Dendritic cell treated with granulocyte-macrophage colony-stimulating factor and Interleukin-4, amounts not matched to agents 40 ng/mL and 50 ng/mL, for 4 days (primary cell): ENCODE measurements around the gene PIEZO2.
A peak's percentile ranks its signal among the peaks of the same experiment; 100 is the strongest.

Experiments
- H3K27ac Mint-ChIP-seq: one replicate; pipeline ENCODE4 v1.8.0; 2022; ENCODE audit warnings: mild to moderate bottlenecking, mixed read lengths
- H3K27me3 Mint-ChIP-seq: one replicate; pipeline ENCODE4 v1.8.0; 2022; ENCODE audit warnings: mild to moderate bottlenecking, mixed read lengths
- H3K36me3 Mint-ChIP-seq: one replicate; pipeline ENCODE4 v1.8.0; 2022; ENCODE audit warnings: low read depth, mixed read lengths
- H3K4me1 Mint-ChIP-seq: one replicate; pipeline ENCODE4 v1.8.0; 2022; ENCODE audit warnings: low read depth, mixed read lengths
- H3K4me3 Mint-ChIP-seq: one replicate; pipeline ENCODE4 v1.8.0; 2022; ENCODE audit warnings: mild to moderate bottlenecking, moderate library complexity, mixed read lengths
- H3K9me3 Mint-ChIP-seq: one replicate; pipeline ENCODE4 v1.8.0; 2022; ENCODE audit warnings: mixed read lengths
- intact Hi-C: fragments of 100-400 bp; cut with micrococcal nuclease; formaldehyde crosslinking; loops from one replicate; pipeline ENCODE4 v1.15.0; 2022

The PIEZO2 gene

DNA sequence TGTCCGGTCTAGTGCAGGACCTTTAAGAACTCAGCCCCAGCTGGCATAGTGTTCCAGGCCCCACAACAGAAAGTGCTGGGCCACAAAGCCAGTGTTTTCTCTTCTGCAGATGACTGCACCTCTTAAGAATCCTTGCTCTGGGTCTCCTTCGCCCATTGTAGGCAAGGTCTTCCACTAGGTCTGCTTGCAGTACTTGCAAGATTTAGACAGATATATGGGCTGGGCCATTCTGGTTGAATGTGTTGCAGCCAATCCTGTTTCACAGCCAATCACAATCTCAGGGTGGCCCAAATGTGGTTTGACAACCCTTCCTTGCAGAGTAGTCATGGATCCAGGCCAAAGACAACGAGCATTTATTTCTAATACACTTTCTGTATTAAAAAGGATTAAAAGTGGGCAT, 13.1 kb upstream of the PIEZO2 start:
- Mint-ChIP-seq H3K36me3 (no peaks in the 10 kb centered on the region), H3K27me3 (peaks cover 5% of the 10 kb centered on the region)

DNA sequence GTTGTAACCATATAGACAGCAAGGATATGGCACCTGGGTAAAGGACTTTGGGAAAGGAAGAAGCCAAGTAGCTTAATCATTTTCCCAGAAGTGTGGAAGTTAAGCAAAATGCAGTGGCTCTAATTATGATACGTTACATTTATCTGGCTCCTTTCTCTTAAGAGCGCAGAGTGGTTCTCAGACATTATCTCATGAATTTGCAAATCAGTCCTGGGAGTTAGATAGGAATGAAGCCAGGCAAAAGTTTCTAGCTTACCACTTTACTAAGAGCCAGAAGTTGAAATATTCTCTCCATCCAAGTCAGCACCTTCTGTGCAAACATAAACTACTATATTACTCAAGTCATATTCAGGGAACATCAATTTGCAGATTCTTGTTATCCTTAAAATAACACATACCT, 10.9 kb upstream of the PIEZO2 start:
- H3K4me3 Mint-ChIP-seq: no peak overlapping the region

More for the DNA sequence above, 13.1 kb upstream of the PIEZO2 start:
- Mint-ChIP-seq H3K4me3 (no peak overlapping the region), H3K27ac (no peak overlapping the region), H3K4me1 (peaks cover 6% of the 10 kb centered on the region), H3K9me3 (no peaks in the 10 kb centered on the region)
- intact Hi-C loops: loop anchor here (5.0 kb wide), 1 partner anchor 375 kb away; no protein-coding TSS in a partner anchor

DNA sequence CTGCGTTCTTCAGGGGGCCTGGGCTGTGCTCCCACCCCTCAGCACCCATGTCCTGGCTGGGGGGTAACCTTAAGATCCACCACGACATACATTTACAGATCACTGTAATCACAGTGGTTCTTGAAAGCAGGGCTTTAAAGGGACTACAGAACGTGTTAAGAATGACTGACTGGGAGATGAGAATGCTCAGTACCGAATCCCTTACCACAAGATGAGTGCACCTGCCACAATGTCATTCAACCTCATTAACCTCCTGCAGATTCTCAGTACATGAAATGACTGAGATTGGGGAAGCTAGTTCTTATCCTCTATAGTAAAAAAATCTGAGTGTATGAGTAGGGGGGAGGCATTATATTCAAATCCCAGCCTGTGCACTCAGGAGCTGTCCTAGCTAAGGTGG, 10.5 kb upstream of the PIEZO2 start:
- Mint-ChIP-seq H3K27ac (no peak overlapping the region), H3K4me1 (peaks cover 6% of the 10 kb centered on the region), H3K9me3 (no peaks in the 10 kb centered on the region), H3K36me3 (no peaks in the 10 kb centered on the region), H3K27me3 (peaks cover 5% of the 10 kb centered on the region), H3K4me3 (no peak overlapping the region)
- intact Hi-C loops: loop anchor here (5.0 kb wide), 1 partner anchor 373 kb away; no protein-coding TSS in a partner anchor

More for the DNA sequence above, 10.9 kb upstream of the PIEZO2 start:
- Mint-ChIP-seq H3K4me1 (peaks cover 6% of the 10 kb centered on the region), H3K27me3 (peaks cover 5% of the 10 kb centered on the region), H3K36me3 (no peaks in the 10 kb centered on the region), H3K9me3 (no peaks in the 10 kb centered on the region), H3K27ac (no peak overlapping the region)
- intact Hi-C loops: loop anchor here (5.0 kb wide), 1 partner anchor 373 kb away; no protein-coding TSS in a partner anchor

DNA sequence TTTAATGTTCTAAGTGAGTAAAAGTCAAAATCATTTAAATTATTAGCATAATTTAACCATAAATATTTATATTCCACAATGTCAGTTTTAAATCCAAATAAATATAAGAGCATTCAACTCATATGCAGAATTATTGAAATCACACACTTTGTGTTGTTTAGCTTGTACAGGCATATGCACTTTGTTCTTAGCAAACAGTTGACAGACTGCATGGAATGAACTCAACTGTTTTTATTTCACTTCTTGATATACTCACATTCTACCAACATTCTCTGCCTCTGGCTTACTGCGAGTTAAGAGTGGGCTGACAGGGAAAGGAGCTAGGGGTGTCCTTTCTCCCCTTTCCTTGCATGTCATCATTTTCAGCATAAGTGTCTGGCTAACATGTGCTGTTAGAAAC, 7.6 kb upstream of the PIEZO2 start:
- Mint-ChIP-seq H3K4me3 (no peak overlapping the region), H3K27me3 (peaks cover 4% of the 10 kb centered on the region)
- intact Hi-C loops: no loop called here

DNA sequence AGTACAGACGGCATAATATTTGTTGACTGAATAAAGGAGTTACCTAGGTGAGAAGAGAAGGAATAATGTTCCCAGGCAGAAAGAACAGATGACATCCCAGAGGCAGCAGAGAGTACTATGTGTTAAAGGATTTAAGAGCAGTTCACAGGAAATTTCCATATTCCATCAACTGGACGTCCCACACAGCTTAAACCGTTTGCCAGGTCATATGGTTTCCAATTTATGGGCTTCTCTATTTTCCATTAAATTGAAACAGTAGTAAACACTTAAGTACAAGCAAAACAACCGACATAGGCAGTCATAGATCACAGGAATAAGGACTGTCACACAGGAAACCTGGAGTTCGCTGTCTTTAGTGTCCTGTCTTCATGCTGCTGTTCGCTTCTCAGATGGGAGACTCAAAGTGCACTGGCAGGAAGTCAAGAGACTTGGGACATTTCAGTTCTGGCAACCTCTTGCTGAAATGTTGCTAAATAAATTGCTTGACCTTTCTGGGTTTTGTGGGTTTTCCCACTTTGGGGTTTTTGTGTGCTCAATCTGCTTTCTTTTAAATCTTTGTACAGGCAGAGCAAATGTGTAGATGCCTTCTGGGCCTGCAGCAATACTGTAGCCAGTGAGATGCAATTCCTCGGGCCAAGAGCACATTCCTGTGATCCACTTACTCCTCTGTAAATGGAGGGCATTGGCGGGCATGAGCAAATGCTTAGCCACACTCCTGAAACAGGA, 5.8 kb upstream of the PIEZO2 start:
- no peaks in the 10 kb centered on the region for H3K9me3 Mint-ChIP-seq
- H3K4me1 Mint-ChIP-seq: no peaks in the 10 kb centered on the region
- H3K36me3 Mint-ChIP-seq: no peaks in the 10 kb centered on the region
- H3K4me3 Mint-ChIP-seq: no peak overlapping the region
- intact Hi-C loops: no loop called here
- no peak overlapping the region for H3K27ac Mint-ChIP-seq
- H3K27me3 Mint-ChIP-seq: peaks cover 17% of the 10 kb centered on the region

More for the DNA sequence above, 7.6 kb upstream of the PIEZO2 start:
- Mint-ChIP-seq H3K9me3 (no peaks in the 10 kb centered on the region), H3K4me1 (no peaks in the 10 kb centered on the region), H3K36me3 (no peaks in the 10 kb centered on the region), H3K27ac (no peak overlapping the region)

DNA sequence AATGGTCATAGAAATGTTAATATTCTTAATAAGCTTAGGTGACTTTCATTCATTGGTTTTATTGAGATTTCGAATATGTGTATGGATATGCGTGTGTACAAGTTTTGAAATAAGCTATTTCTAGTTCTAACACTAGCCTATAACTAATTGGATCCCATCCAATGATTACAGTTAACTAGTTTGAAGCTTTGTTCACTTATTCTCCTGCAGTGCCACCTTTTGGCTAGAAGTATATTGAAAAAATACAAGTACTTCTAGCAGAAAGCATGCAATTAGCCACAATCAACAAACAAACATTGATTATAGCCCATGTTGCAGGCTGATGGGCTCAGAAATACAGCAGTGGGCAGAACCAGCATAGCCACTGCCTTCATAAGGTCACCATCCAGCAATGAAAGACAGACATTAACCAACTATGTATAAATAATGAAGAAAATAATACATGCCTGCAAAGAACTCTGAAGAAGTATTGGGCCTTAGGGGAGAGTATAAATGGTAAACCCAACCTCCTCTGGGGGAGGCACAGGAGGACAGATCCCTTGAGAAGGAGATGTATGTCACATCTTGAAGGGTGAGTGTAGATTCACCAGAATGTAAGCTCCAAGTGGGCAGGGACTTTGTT, 5.1 kb upstream of the PIEZO2 start:
- H3K4me3 Mint-ChIP-seq: no peak overlapping the region
- H3K4me1 Mint-ChIP-seq: no peaks in the 10 kb centered on the region
- intact Hi-C loops: loop anchor here (1.0 to 5.0 kb wide), 2 partner anchors 302 to 594 kb away; no protein-coding TSS in a partner anchor
- H3K27ac Mint-ChIP-seq: no peak overlapping the region
- H3K36me3 Mint-ChIP-seq: no peaks in the 10 kb centered on the region
- H3K9me3 Mint-ChIP-seq: no peaks in the 10 kb centered on the region
- H3K27me3 Mint-ChIP-seq: peaks cover 24% of the 10 kb centered on the region

DNA sequence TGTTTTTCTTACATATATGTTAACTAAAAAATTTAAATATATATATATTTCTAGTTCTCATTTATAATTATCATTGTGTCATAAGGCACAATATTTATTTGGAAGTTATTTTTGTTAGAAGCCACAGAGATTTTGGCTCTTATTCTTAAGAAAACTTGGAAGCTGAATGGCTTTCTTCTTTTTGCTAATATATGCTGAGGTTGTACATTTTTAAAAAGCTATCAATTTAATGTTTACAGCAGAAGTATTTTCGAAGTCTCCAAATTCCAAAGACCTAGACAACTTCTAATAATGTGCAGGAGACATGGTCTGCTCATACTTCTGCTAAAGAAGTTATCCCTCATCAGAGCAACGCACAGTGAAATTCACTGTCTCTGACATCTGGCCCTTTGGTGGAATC, 3.7 kb upstream of the PIEZO2 start:
- no peaks in the 10 kb centered on the region for H3K36me3 Mint-ChIP-seq
- intact Hi-C loops: loop anchor here (5.0 kb wide), 1 partner anchor 301 kb away; no protein-coding TSS in a partner anchor
- H3K27ac Mint-ChIP-seq: no peak overlapping the region
- H3K27me3 Mint-ChIP-seq: peaks cover 36% of the 10 kb centered on the region
- no peaks in the 10 kb centered on the region for H3K9me3 Mint-ChIP-seq
- no peak overlapping the region for H3K4me3 Mint-ChIP-seq
- H3K4me1 Mint-ChIP-seq: peaks cover 3% of the 10 kb centered on the region

DNA sequence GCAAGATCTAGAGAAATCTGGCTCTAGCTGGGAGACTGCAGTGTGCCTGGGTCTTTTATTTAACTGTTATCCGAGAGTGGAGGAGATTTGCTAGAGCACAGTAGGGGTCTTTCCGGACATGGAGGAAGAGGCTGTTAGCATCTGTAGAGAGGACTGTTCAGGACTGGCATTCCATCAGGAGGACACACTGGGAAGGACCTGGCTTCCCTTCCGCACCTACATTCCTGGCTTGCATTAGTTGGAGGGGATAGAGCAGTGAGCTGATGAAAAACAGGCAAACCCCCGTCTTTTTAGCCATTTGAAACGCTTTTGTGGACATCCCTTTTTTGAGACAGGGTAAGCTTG, 874 bp upstream of the PIEZO2 start:
- Mint-ChIP-seq H3K27ac (no peak overlapping the region), H3K27me3 (peaks cover 62% of the 10 kb centered on the region), H3K4me1 (peaks cover 7% of the 10 kb centered on the region), H3K9me3 (no peaks in the 10 kb centered on the region), H3K36me3 (no peaks in the 10 kb centered on the region), H3K4me3 (no peak overlapping the region)
- intact Hi-C loops: loop anchor here (5.0 kb wide), 1 partner anchor 298 kb away; no protein-coding TSS in a partner anchor

DNA sequence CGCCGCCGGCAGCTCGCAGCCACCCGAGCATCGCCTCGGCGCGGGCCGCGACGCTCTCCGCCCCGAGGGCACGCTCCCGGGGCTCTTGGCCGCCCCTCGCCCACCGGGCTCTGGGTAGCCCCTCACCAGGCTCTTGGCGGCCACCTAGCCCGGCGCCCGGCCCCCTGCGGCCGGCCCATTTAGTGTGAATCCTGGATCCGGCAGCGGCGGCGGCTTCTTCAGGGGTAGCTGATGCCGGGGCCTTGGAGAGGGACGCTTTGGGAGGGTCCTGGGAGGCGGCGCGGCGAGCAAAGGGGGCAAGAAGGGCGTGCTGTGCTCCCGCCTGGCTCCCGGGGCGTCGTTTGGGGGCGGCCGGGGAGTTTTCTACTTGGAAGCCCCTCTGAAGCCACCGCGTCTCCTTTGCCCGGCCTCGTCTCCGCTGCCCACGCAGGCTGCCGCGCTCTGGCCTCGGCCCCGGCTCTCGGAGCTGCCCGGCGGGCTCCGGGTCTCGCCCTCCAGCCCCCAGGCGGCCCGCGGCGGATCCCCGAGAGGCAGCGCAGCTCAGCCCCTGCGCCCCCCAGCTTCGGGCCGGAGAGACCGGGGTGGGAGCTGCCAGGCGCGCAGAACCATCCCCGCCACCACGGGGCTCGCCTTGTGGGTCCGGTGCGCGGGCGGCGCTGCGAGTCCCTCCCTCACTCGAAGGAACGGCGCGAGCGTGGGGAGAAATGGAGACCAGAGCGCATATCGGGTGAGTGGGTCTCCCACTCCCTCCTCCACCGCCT, 509 bp downstream of the PIEZO2 start:
- peak overlapping the region; percentile 64 for H3K4me3 Mint-ChIP-seq
- peaks cover 7% of the 10 kb centered on the region for H3K4me1 Mint-ChIP-seq
- H3K36me3 Mint-ChIP-seq: no peaks in the 10 kb centered on the region
- intact Hi-C loops: no loop called here
- H3K27ac Mint-ChIP-seq: no peak overlapping the region
- H3K27me3 Mint-ChIP-seq: peaks cover 65% of the 10 kb centered on the region
- no peaks in the 10 kb centered on the region for H3K9me3 Mint-ChIP-seq

DNA sequence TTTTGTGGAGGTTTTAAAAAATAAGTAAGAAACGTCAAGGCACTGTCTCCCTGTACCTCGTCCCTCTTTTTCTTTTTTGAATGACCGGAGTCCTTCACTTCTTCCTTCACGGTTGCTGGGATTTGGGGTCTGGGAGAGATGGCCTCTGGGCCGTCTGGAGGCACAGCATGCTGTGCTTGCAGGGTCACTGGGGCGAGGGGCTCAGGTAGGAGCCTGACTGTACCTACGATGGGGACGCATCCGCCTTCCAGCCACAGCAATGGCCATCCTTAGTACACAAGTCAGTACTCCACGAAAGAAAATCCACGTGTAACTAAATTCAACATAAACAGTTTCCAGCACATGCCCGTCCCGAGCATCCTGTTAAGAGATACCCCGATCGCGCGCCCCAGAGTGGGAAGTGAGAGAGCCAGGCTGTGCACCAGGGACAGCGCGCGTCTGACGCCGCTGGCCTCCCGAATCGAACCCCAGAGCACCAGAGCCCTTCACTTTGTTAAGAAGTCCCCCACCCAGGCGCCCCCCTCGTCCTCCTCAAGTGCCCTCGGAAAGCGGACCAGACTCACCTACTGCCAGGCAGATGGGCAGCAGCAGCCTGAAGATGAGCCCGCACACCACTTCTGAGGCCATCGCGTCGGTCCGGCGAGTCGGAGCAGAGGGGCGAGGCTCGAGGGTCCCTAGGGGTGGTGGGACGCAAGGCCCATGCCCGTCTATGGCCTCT, 1.2 kb downstream of the PIEZO2 start:
- Mint-ChIP-seq H3K4me3 (no peak overlapping the region), H3K9me3 (no peaks in the 10 kb centered on the region), H3K4me1 (peaks cover 7% of the 10 kb centered on the region), H3K36me3 (no peaks in the 10 kb centered on the region), H3K27ac (no peak overlapping the region), H3K27me3 (peaks cover 66% of the 10 kb centered on the region)
- intact Hi-C loops: no loop called here

DNA sequence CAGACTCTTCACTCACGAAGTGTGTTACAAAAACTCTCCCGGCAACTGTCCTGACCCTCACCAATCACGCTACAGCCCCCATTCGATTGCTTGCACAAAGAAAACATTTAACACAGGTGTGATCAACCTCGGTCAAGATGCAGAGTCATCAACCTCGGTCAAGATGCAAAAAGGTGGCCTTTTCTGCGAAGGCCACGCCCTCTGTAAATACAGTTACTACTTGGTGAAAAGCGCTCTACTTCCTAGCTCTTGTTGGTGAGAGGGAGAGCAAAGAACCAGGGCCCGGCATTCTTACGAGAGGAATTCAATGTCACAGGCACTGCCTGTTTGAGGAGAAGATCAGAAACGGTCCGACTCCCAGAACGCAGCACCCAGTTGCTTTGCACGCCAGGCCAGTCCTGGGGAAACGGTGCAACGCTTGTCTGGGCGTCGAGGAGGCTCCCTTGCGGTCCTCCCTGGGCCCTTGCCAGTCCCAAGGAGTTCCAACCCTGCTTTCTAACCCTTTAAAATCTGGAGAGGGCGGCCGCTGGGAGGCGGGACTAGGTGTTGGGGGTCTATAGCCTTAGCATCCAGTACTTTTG, 1.9 kb downstream of the PIEZO2 start:
- Mint-ChIP-seq H3K9me3 (no peaks in the 10 kb centered on the region), H3K36me3 (no peaks in the 10 kb centered on the region), H3K4me3 (no peak overlapping the region), H3K4me1 (peaks cover 7% of the 10 kb centered on the region), H3K27ac (no peak overlapping the region), H3K27me3 (peaks cover 64% of the 10 kb centered on the region)
- intact Hi-C loops: no loop called here

DNA sequence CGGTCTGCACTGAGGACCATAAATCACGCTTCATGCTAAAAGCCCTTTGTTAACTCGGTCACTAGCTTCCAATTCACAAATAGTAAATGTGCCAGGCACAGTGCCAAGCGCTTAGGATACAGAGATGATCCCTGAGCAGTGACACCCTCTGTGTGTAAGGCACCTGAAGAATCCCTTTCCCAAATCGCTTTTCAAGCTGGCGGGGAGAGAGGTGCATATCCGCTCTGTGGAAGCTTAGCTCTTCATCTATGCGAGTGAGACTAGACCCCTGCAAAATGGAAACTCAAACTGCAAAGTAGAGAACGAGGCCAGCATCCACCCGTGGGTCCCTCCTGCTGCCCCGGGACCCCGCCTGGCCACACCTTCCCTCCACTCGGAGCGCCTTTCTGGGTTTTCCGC, 2.4 kb downstream of the PIEZO2 start:
- H3K4me3 Mint-ChIP-seq: no peak overlapping the region
- intact Hi-C loops: no loop called here
- H3K4me1 Mint-ChIP-seq: peaks cover 7% of the 10 kb centered on the region
- no peaks in the 10 kb centered on the region for H3K9me3 Mint-ChIP-seq
- H3K27ac Mint-ChIP-seq: no peak overlapping the region
- H3K27me3 Mint-ChIP-seq: peaks cover 63% of the 10 kb centered on the region
- no peaks in the 10 kb centered on the region for H3K36me3 Mint-ChIP-seq

DNA sequence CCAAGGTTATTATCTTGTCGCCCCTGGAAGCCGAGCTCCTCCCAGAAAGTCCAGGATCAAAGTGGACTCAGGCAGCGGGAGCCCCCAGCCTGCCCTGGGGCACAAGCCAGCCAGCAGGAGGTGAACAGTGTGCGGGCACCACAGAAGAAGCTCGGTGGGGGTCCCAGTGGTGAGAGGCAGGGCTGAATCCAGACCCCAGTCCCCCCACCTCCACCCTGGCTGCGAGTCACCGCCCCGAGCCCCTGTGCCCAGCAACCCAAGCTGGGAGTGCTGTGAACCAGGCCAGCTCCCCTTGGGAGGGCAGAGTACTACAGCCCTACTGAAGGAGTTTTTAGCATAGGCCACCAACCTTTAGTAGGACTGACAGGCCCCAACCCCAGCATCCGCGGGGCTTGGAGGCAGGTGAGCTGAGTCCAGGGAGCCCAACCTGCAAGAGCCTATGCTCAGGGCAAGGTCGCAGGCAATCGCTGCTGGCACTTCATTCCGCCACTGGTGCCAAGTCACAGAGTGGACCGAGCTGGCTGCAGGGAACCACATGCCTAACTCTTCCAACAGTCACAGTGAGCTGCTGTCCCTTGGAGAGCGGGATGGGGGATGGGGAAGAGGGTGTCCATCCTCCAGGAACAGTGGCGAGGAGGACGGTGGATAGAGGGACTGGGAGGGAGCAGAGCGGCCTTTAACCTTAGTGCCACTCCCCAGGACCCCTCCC, 3.0 kb downstream of the PIEZO2 start:
- H3K36me3 Mint-ChIP-seq: no peaks in the 10 kb centered on the region
- intact Hi-C loops: no loop called here
- no peak overlapping the region for H3K27ac Mint-ChIP-seq
- no peak overlapping the region for H3K4me3 Mint-ChIP-seq
- peaks cover 7% of the 10 kb centered on the region for H3K4me1 Mint-ChIP-seq
- peaks cover 60% of the 10 kb centered on the region for H3K27me3 Mint-ChIP-seq
- no peaks in the 10 kb centered on the region for H3K9me3 Mint-ChIP-seq
